ES-I3 (cell line): Measurements from ENCODE around the gene ONECUT1.
"Not testable (repeated sequence)": the region's sequence is repeated elsewhere in the genome, so short reads cannot be mapped to it uniquely, and the experiment has no call there.

Experiments used
- H3K36me3 ChIP-seq: 2 replicates; pipeline ENCODE4 v1.6.1; 2013; ENCODE audit warnings: mild to moderate bottlenecking, low read length, control low read depth, moderate library complexity; ENCODE audit not compliant: insufficient read depth
- H3K4me1 ChIP-seq: 2 replicates; pipeline ENCODE4 v1.6.1; 2013; ENCODE audit warnings: mild to moderate bottlenecking, control low read depth, low read length; ENCODE audit not compliant: insufficient read depth
- H3K9ac ChIP-seq: 2 replicates; pipeline ENCODE4 v1.6.1; 2013; ENCODE audit warnings: low read depth, mild to moderate bottlenecking, low read length, moderate library complexity
- H3K9me3 ChIP-seq: 2 replicates; pipeline ENCODE4 v1.6.1; 2013; ENCODE audit warnings: mild to moderate bottlenecking, low read length, moderate library complexity; ENCODE audit not compliant: control insufficient read depth, insufficient read depth

Gene ONECUT1

DNA sequence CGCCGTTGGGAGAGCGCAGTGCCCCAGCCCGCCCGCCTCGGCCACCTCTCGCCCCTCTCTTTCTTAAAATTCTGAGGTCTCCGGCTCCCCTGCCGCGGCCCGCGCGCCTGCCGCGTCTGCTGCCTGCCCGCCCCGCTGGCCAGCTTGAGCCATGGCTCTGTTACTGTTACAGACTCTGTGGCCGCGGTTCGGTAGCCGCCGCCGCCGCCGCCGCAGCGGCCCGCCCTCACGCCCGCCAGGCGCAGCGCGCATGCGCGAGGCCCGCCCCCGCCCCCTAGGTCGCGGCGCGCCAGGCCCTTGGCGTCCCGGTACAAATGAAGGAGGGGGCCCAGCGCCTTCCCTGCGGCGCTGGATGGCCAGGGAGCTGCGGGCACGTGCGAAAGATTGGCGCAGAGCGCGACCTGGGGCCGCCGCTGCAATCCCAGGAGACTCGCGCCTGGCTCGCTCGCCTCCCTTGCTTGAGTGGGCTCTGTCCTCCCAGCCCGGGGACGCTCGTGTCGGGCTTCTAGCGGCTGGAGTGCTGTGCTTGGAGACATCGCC, at the start of gene ONECUT1:
Gene ONECUT1 (minus strand): TSS at position 168 of the 540 bp plus-strand sequence. CDS start 452 bp downstream, outside the sequence.
- peak within 1 kb of the TSS; percentile 53 for H3K9ac ChIP-seq
- H3K36me3 ChIP-seq = no peaks in the 10 kb centered on the region
- no peaks in the 10 kb centered on the region for H3K9me3 ChIP-seq
- peaks cover 15% of the 10 kb centered on the region for H3K4me1 ChIP-seq

DNA sequence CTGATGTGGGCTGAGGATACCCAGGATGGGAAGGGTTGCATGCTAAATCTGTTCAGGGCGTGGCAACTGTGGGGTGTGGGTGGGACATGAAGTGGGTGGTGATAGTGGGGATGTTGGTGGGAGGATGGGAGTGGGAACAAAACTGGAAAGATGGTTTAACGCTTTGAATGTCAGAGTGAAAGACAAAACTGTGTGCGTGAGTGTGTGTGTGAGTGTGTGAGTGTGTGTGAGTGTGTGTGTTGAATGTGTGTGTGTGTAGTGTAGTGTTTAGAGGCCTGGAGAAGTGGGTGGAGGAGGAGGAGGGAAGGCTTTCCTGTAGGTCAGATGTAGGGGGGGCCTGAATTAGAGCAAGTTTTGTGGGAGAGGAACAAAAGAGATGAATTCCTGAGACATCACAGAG, 44.2 kb upstream of the ONECUT1 start:
- H3K9me3 ChIP-seq = no peaks in the 10 kb centered on the region; the same call in 1 of the 2 replicates
- H3K4me1 ChIP-seq = no peaks in the 10 kb centered on the region
- no peaks in the 10 kb centered on the region for H3K36me3 ChIP-seq
- no peak overlapping the region for H3K9ac ChIP-seq

DNA sequence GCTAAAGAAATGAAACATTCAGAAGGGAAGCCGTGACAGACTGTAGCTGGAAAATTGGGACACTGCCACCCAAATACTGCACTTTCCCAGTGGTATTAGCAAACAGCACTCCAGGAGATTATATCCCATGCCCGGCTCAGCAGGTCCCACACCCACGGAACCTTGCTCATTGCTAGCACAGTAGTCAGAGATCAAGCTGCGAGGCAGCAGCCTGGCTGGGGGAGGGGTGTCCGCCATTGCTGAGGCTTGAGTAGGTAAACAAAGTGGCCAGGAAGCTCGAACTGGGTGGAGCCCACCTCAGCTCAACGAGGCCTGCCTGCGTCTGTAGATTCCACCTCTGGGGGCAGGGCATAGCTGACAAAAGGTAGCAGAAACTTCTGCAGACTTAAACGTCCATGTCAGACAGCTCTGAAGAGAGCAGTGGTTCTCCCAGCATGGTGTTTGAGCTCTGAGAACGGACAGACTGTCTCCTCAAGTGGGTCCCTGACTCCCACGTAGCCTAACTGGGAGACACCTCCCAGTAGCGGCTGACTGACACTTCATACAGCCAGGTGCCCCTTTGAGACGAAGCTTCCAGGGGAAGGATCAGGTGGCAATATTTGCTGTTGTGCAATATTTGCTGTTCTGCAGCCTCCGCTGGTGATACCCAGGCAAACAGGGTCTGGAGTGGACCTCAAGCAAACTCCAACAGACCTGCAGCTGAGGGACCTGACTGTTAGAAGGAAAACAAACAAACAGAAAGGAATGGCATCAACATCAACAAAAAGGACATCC, 34.2 kb upstream of the ONECUT1 start:
- H3K9me3 ChIP-seq, H3K4me1 ChIP-seq, H3K9ac ChIP-seq, H3K36me3 ChIP-seq: not testable (repeated sequence)

DNA sequence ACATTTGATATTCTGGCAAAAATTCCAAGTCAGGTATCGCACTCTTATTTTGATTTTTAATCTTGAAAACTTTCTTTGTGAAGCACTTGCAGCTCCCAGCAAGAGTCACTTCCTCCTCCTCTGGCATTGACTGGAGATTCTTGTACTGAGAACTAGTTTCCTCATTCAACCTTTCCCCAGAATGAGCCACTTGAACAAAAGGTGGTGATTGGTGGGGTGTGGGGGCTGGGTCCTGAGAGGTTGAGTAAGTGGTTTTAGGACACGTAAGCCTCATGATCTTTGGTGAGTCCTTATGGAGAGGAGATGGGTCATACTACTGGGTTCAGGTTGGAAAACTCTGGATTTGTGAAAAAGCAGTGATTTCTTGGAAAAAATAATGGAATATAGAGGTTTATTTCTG, 32.3 kb upstream of the ONECUT1 start:
- no peaks in the 10 kb centered on the region for H3K4me1 ChIP-seq
- no peak overlapping the region for H3K9ac ChIP-seq
- no peaks in the 10 kb centered on the region for H3K36me3 ChIP-seq
- no peaks in the 10 kb centered on the region for H3K9me3 ChIP-seq

DNA sequence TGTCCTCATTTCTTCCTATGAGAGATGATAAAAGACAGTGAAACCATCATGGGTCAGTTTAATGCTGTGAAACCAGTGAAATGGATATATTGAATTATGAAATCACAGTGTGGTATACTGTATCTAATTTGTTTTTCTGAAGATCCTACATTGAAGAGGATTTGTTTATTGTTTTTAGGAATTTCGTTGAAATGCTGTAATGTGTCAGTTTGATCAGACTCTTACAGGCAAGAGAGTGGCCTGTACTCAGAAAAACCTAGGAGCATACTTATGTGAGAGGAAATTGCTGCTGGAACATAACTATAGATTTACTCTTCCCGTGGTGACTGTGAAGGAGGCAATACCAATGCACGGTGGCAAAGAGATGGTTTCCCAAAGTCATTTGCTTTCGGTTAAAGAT, 29.1 kb upstream of the ONECUT1 start:
- Histone ChIP-seq H3K36me3 (no peaks in the 10 kb centered on the region), H3K9ac (no peak overlapping the region), H3K4me1 (no peaks in the 10 kb centered on the region), H3K9me3 (no peaks in the 10 kb centered on the region)

DNA sequence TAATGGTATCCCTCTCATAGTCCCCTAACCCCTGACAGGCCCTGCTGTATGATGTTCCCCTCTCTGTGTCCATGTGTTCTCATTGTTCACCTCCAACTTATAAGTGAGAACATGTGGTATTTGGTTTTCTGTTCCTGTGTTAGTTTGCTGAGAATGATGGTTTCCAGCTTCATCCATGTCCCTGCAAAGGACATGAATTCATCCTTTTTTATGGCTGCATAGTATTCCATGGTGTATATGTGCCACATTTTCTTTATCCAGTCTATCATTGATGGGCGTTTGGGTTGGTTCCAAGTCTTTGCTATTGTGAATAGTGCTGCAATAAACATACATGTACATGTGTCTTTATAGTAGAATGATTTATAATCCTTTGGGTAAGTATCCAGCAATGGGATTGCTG, 25.8 kb upstream of the ONECUT1 start:
- H3K9ac ChIP-seq, H3K36me3 ChIP-seq, H3K9me3 ChIP-seq, H3K4me1 ChIP-seq: not testable (repeated sequence)

DNA sequence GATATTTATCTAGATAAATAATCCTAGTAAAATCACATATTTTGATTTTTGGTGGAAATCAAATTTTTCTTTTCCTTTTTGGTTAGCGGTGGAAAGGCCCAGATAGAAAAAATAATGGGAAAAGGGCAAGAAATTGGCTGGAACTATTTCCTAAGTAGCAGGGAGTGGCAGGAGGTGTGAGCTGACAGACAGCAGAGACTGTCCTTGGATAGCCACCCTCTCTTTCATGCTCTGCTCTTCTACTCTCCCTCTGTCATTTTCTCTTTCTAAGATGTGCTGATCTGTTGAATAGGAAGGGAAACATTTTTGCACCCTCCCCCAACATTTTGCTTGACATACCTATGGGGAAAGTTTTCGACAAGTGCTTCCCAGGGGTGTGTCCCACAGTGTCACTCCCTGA, 18.9 kb upstream of the ONECUT1 start:
- peaks cover 8% of the 10 kb centered on the region; the same call in 1 of the 2 replicates for H3K4me1 ChIP-seq
- no peaks in the 10 kb centered on the region for H3K9me3 ChIP-seq
- no peaks in the 10 kb centered on the region for H3K36me3 ChIP-seq
- H3K9ac ChIP-seq = no peak overlapping the region

DNA sequence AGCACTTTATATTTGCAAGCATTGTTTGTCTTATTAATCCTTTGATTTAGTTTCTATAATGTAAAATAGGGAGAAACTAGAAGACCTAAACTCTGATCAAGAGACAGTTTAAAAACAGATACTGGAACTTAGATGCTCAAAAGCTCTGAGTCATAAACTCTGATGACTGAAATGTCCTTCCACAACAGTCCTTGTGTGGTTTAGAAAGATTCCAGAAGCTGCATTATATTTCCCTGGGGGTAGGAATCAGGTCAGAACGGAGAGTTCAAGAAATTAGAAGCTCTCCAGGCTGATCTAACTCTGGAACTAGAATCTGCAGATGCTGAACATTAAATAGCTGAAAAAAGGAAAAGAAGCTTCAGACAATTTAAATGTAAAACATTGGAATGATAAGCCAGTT, 18.3 kb upstream of the ONECUT1 start:
- H3K4me1 ChIP-seq = peaks cover 8% of the 10 kb centered on the region; the same call in 1 of the 2 replicates
- no peaks in the 10 kb centered on the region for H3K9me3 ChIP-seq
- no peaks in the 10 kb centered on the region for H3K36me3 ChIP-seq
- H3K9ac ChIP-seq = no peak overlapping the region

DNA sequence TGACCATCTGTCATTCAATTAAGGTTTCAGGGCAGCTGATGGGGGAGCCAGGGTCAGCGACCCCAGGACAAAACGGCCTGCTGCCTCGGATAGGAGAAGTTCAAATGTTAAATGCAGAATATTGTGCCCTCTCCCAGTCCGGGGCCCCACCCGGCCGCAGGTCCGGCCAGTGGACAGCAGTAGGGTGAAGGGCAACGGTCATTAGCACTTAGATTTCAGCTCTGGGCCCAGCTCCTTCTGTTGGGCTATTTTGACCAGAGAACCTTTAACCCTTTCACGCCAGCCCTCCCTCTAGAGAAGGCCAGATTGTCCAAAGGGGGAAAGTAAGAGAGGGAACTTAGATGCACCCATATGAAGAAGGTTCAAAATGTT, 16.1 kb upstream of the ONECUT1 start:
- no peaks in the 10 kb centered on the region for H3K36me3 ChIP-seq

DNA sequence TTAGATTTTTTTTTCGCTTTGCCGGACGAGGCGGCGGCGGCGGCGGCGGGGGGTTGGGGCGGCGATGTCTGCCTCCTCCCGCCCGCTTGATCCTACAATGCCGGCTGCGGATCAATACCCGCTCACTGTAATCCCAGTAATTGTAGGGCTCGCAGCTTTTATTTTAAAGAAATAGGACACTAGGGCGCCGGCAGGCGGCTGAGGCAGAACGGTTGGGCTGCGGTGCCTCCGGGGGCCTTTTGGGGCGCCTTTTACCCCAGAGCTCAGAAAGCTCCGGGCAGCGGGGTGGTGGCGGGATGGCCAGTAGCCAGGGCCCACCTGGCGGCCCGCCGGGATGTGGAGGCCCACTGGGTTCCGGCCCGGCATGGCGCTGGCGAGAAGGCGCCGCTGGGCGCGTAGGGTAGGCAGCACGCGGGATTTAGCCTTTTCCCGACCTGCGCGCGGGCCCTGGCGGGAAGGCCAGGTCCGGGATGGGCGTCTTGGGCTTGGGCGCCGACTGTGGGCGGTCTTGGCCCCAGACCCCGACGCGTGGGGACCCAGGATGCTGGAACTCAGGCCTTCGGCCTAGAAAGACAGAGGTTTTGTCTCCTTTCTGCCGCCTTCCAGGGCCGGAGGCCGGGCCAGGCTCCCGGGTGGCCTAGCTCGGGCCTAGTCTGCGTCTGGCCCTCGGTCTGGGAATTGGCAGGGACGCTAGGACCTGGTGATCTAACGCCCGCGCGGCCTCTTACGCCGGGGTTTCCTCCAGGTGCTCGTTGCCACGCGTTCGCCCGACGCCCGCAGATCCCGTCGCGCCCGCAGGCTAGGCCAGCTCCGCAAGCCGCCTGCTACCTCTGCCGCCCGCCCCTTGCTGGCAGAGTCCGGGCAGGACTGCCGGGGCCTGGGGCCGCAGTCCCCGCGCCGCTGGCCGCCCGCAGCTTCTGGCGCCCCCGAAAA, 15.5 kb upstream of the ONECUT1 start:
- Histone ChIP-seq H3K9ac (peak overlapping the region; percentile 59), H3K9me3 (no peaks in the 10 kb centered on the region), H3K4me1 (peaks cover 17% of the 10 kb centered on the region), H3K36me3 (no peaks in the 10 kb centered on the region)

More for the DNA sequence above, 16.1 kb upstream of the ONECUT1 start:
- no peaks in the 10 kb centered on the region for H3K9me3 ChIP-seq
- H3K9ac ChIP-seq = peak overlapping the region; percentile 59
- peaks cover 15% of the 10 kb centered on the region for H3K4me1 ChIP-seq

DNA sequence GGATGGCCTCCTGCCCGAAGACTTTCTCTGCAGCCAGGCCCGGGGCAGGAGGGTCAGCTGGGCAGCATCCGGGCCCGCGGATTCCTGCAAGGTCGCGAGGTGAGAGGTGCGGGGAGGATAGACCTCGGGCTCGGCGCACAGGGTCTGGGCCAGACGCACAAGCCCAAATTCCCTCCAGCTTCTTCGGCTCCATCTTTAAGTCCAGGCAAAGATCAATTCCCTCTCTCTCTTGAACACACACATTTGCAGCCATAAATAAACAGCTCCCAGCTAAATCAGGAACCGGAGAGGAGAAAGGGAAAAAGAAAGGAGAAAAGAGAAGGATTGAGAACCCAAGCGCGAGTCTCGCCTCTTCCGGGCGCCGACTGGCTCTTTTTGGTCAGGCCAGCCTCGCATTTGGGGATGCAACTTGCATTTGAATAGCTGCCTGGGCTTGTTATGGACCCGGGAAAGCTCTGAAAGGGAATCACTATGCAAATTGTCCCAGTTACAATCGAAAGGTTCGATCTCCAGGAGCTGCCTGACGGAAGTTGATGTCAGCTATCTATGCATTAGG, 14.5 kb upstream of the ONECUT1 start:
- no peaks in the 10 kb centered on the region for H3K36me3 ChIP-seq
- peaks cover 22% of the 10 kb centered on the region for H3K4me1 ChIP-seq
- H3K9me3 ChIP-seq = no peaks in the 10 kb centered on the region
- H3K9ac ChIP-seq = peak overlapping the region; percentile 59

DNA sequence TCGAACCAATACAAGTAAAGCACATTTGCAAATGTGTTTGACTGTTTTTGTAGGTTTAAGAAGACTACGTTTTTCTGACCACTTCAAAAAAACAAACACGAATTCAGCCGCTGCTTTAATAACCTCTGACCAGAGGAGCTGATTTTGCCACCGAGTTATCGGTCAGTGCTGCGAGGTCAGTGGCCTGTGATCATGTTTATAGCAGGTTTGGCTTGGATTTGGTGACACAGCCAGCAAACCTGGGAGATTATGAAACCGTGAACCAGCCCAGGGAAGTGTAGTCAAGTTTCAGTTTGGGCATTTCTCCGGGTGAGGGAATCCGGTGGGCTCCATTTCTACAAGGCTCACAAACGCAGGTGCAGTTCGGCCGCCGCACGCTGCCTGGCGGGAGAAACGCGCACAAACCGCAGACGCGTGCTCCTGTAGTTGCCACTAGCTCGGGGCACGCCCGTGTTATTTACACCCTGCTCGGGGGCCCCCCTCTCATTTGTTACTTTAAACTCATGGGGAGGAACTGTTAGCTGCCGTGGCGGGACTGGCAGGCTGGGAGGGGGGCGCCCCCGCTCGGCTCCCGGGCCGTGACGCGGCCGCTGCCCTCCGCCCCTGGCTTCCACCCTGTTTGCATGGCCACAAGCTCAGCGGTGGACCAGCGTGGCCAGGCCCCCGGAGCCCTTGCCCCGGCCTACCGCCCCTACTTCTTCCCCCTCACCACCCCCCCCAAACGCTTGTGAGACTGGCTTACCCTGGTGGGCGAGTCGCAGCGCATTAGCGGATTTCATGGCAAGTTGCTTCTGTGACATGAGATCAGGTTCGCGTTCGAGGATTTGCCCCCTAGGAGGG, 13.6 kb upstream of the ONECUT1 start:
- H3K9ac ChIP-seq = peak overlapping the region; percentile 59
- H3K36me3 ChIP-seq = no peaks in the 10 kb centered on the region
- peaks cover 22% of the 10 kb centered on the region for H3K4me1 ChIP-seq
- no peaks in the 10 kb centered on the region for H3K9me3 ChIP-seq

DNA sequence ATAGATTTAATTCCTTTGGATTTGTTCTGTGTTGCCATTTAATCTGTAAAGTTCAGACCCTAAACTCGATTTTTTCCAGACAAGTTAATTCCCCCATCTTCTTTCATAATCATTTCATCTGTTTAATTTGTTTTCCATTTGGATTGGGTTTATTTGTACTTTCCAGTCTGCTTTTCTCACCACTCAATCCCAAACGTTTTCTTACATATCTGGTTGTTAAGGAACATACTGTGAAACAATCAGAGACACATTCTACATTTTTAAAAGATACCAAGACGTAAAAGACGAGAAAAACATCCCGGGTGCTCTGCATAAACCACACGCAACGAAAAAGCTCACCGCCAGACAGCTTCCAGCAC, 13.0 kb upstream of the ONECUT1 start:
- Histone ChIP-seq H3K4me1 (peaks cover 22% of the 10 kb centered on the region), H3K36me3 (no peaks in the 10 kb centered on the region), H3K9me3 (no peaks in the 10 kb centered on the region), H3K9ac (no peak overlapping the region)

DNA sequence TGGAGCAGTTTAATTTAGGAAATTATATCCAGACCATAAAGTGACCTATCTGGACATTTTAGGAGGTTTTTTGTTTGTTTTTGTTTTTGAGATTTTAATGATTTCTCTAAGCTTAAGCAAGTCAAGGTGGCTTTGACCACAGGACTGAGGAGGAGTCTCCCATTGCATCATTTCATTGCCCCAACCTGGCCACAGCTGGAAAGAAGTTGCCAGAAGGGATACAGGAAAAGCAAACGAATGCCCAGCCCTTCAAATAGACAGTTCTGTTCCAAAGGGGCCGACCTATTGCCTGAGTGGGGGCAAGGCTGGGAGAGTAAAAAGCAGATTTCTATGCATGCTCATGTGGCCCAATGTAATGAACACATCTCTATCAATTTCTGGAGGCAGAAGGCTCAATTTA, 12.0 kb upstream of the ONECUT1 start:
- no peaks in the 10 kb centered on the region for H3K36me3 ChIP-seq
- H3K4me1 ChIP-seq = peaks cover 22% of the 10 kb centered on the region

More for the DNA sequence above, 12.0 kb upstream of the ONECUT1 start:
- no peak overlapping the region for H3K9ac ChIP-seq
- H3K9me3 ChIP-seq = no peaks in the 10 kb centered on the region
